ENCODE data around the gene NFS1. TPM values are rescaled to one million over a fixed set of nuclear protein-coding genes. Genes with fewer than 3 reads are reported as not detected.
"Not testable (repeated sequence)": the region's sequence is repeated elsewhere in the genome, so short reads cannot be mapped to it uniquely, and the experiment has no call there.

NFS1 gene
- total RNA-seq, 1 donor from 2014 or later = 22.3 TPM

DNA sequence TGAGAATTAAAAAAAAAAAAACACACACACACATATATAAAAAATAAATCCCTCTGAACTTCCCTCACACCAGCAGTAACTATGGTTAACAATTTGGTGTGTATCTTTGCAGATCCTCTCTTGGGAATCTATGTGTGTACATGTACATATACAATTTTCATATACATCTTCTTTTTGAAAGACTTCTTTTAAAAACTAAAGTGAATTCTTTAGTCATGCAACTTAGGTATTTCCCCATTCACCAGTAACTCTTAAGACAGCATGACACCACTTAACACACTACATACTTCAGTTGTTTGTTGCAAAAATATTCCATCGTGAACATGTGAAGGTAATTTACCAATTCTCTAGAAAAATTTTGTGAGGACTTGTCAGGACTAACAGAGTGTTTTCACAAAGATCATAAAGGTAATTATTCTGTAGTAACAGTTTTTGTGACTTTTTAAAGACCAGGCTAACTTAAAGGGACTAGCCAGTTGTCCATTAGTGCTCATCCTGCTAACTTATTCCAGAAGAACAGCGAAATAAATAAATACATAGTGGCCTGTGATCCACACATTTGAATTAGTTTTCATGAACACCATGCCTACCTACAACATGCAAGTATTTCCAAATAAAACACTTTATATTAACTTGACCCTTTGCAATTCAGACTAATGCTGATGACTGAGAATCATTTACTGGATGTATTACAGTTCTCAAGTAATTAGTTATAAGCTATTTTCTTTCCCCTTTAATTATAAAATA, 30.9 kb upstream of the NFS1 start:
- DNase-seq (ENCODE audit: low read depth, low spot score) = no peak

DNA sequence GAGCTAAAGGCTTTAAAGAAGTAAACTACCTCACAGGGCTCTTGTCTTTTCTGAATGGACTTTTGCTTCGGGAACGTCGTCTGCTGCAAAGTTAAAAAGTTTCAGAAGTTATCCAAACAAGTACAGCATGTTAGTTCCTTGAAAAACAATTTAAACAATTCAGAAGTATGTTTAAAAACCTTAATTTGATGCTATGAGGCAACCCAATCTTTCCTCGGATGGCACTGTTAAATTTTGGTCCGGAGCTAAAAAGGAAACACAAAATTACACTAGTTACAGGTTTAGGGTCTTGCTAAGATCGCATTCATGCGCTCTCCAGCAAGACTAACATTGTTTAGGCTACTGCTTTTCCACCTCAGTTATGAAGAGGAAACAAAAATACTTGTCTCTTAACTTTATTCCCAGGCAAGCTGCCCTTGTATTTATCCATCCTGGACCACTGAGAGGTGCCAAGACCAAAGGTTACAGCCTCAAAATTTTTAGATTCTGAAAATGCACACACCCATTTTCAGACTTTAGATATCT, 30.2 kb upstream of the NFS1 start:
- no peak for DNase-seq (ENCODE audit: low read depth, low spot score)

DNA sequence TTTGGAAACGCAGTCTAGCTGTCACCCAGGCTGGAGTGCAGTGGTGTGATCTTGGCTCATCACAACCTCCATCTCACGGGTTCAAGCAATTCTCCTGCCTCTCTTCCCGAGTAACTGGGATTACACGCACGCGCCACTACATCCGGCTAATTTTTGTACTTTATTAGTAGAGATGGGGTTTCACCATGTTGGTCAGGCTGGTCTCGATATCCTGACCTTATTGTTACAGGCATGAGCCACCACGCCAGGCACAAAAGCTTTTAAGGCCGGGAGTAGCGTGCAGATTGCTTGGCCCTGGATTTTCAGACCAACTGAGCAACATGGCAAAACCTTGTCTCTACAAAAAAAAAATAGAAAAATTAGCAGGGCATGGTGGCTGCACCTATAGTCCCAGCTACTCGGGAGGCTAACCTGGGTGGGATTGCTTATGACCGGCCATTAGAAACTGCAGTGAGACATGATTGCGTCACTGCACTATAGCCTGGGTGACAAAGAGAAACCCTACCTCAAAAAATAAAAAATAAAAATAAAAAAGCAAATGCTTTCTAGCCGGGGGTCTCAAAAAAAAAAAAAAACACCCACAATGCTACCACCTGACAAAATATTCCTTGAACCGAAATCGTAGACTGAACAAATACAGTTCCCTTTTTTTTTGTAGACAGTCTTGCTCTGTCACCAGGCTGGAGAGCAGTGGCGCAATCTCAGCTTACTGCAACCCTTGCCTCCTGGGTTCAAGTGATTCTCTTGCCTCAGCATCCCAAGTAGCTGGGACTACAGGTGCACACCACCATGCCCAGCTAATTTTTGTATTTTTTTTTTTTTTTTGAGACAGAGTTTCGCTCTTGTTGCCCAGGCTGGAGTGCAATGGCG, 27.9 kb upstream of the NFS1 start:
- no peak for DNase-seq (ENCODE audit: low read depth, low spot score)

GRCh38 chr20:35724321-35725230, 25.4 kb upstream of the NFS1 start:
- no peak for DNase-seq (ENCODE audit: low read depth, low spot score)

DNA sequence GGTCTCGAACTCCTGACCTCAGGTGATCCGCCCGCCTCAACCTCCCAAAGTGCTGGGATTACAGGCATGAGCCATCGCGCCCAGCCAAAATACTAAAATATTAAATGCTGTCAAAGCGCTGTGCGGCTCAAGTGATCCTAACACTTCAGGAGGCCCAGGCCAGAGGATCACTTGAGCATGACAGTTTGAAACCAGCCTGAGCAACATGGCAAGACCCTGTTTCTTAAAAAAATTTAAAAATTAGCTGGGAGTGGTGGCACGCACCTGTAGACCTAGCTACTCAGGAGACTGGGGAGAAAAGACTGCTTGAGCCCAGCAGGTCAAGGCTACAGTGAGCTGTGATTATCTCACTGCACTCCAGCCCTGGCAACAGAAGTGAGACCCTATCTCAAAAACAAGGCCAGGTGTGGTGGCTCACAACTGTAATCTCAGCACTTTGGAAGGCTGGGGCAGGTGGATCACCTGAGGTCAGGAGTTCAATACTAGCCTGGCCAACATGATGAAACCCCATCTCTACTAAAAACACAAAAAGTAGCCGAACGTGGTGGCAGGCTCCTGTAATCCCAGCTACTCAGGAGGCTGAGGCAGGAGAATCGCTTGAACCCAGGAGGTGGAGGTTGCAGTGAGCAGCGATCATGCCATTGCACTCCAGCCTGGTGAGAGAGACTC, 24.6 kb upstream of the NFS1 start:
- not testable (repeated sequence) for DNase-seq (ENCODE audit: low read depth, low spot score)

GRCh38 chr20:35723275-35723639, 24.1 kb upstream of the NFS1 start:
- not testable (repeated sequence) for DNase-seq (ENCODE audit: low read depth, low spot score)

- DNase-seq (ENCODE audit: low read depth, low spot score) = no peak
These were observed 22.5 kb upstream of the NFS1 start for GRCh38 chr20:35721621-35722020.

DNA sequence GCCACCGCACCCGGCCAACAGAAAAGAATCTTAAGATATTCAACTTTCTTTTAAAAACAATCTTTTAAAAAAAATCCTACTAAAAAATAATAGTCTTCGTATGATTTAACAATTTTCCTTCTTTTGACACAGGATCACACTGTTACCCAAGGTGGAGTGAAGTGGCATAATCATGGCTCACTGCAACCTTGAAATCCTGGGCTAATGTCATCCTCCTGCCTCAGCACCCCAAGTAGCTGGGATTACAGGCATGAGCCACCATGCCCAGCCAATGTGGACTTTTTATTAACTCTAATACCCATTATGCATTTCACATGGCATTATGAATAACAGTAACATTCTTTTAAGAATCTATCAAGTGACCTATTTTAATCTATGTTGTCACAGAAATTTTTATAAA, 22.1 kb upstream of the NFS1 start:
- DNase-seq (ENCODE audit: low read depth, low spot score) = no peak

GRCh38 chr20:35720165-35721123, 21.3 kb upstream of the NFS1 start:
- no peak for DNase-seq (ENCODE audit: low read depth, low spot score)

DNA sequence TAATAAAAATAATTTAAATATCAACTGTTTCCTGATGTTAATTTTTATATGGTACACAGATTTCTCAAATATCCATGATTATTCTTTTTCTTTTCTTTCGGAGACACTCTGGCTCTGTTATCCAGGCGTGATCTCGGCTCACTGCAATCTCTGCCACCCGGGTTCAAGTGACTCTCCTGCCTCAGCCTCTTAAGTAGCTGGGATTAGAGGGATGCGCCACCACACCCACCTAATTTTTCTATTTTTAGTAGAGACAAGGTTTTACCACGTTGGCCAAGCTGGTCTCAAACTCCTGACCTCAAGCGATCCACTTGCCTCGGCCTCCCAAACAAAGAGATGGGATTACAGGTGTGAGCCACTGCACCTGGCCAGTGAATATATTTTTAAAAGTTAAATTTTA, 20.6 kb upstream of the NFS1 start:
- no peak for DNase-seq (ENCODE audit: low read depth, low spot score)

DNA sequence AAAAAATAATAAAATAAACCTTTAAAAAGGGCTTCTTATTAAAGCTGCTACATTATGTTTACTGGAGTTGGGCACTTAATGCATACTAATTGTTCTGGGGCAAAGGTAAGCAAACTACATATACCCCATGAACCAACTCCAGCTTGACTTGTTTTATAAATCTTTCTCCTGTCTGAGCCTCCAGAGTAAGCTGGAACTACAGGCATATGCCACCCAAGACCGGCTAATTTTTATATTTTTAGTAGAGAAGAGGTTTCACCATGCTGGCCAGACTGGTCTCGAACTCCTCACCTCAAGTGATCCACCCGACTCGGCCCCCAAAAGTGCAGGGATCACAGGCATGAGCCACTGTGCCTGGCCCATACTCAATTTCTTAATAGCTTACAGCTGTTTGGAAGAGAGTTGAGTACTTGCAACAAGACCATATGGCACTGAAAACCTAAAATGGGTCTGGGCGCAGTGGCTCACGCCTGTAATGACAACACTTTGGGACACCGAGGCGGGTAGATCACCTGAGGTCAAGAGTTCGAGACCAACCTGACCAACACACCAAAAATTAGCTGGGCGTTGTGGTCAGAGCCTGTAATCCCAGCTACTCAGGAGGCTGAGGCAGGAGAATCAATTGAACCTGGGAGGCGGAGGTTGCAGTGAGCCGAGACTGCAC, 20.0 kb upstream of the NFS1 start:
- no peak for DNase-seq (ENCODE audit: low read depth, low spot score)

DNA sequence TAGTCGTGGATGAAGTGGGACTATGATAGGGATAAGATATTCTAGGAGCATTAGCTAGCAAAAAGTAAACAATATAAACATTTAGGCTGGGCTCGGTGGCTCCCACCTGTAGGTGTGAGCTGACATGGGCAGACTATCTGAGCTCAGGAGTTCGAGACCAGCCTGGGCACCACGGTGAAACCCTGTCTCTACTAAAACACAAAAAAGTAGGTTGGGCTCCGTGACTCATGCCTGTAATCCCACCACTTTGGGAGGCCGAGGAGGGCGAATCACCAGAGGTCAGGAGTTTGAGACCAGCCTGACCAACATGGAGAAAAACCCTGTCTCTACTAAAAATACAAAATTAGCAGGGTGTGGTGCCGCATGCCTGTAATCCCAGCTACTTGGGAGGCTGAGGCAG, 19.2 kb upstream of the NFS1 start:
- DNase-seq (ENCODE audit: low read depth, low spot score) = not testable (repeated sequence)

- DNase-seq (ENCODE audit: low read depth, low spot score) = no peak
These were observed 17.2 kb upstream of the NFS1 start for GRCh38 chr20:35716330-35716729.

DNA sequence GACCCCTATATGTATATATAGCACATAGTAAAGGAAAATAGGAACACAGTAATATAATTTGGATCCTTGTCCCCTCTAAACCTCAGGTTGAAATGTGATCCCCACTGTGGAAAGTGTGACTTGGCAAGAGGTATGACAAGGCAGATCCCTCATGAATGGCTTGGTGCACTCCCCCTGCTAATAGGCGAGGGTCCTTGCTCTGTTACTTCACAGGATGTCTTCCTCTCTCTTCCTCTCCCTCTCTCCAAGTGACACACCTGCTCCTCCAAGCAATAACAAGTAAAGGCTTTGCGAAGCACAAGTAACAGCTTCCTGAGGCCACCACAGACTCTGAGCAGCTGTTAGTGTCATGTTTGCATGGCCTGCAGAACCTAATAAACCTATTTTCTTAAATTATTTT, 16.5 kb upstream of the NFS1 start:
- DNase-seq (ENCODE audit: low read depth, low spot score) = no peak

DNA sequence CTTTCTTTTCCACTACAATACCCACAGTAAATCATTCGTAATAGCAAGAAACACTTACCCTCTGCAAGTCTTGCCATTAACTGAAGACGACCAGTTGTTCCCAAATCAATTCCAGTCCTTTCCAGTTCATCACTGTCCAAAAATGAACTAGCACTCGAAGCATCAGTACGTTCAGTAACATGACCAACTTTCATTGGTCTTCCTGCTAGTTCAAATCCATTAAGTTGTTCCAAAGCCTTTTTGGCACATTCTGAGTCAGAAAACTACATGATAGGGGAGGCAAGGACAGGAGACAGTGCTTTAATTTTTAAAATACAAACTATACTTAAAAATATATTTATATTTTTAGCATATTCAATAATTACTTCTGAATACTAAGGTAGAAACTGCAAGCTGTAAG, 15.0 kb upstream of the NFS1 start:
- no peak for DNase-seq (ENCODE audit: low read depth, low spot score)

DNA sequence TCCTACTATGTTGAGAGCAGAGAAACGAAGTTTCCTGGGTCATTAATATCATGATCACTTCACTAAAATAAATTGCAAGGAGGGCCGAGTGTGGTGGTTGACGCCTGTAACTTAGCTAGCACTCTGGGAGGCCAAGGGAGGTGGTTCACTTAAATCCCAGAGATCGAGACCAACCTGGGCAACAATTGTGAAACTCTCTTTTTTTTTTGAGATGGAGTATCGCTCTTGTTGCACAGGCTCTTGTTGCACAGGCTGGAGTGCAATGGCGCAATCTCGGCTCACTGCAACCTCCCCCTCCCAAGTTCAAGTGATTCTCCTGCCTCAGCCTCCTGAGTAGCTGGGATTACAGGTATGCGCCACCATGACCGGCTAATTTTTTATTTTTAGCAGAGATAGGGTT, 14.0 kb upstream of the NFS1 start:
- not testable (repeated sequence) for DNase-seq (ENCODE audit: low read depth, low spot score)

DNA sequence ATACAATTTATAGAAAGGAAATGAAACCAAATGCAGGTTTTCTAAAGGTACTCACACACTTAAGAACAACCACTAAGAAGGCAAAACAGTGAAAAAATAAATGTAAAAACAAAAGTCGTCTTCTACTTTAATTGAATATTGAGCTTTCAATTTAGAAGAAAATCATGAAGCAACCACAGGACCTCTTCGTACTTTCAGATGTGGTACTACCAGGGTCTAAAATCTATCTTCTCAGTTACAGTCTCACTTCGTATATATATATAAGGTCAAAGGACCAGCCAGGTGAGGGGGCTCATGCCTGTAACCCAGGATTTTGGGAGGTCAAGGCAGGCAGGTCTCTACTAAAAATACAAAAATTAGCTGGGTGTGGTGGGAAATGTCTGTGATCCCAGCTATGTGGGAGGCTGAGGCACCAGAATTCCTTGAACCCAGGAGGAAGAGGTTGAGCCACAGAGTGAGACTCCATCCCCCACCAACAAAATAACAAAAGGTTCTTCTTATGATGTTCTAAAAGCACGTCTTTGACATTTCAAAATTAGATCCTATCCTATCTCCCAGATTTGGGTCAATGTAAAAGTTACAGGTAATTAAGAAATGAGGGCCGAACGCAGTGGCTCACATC, 12.5 kb upstream of the NFS1 start:
- no peak for DNase-seq (ENCODE audit: low read depth, low spot score)

DNA sequence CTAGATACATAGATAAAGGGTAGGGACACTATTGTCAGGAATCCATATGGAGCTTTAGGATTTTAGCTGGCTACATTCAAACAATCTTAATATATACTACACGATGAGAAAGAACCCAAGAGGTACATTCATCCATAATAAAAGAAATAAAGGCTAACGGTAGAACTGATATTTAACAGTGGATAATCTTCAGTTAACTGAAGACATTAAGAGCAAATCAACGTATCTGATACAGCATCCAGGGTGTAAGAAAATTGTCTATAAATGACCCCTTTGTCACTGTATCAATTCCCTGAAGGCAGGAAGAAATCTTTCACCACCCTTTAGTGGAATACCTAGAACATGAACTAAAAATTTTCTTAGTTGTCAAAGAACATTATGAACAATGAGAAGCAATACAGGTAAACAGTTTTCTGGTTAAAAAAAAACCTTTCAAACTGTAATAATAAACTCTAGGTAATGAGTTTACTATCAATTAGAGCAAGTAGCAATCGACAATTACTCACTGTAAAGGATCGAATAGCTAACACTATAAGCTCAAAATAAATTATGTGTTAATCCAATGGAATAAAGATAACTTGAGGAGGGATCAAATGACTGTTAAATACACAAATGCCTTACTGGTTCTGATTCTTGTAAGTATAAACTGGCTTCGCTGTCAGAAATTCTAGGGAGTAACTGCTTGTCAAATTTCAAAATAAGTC, 11.9 kb upstream of the NFS1 start:
- DNase-seq (ENCODE audit: low read depth, low spot score) = no peak
